Left forelimb (tissue), 1 donor: Measurements from ENCODE around the gene MZT2A.
"Not testable (repeated sequence)": the region's sequence is repeated elsewhere in the genome, so short reads cannot be mapped to it uniquely, and the experiment has no call there.

Source experiments
- DNase-seq: peaks from one replicate; pipeline ENCODE4 v3.0.0-alpha.2; 2018; ENCODE audit warnings: low spot score

MZT2A gene

GRCh38 chr2:131520526-131520925, 28.3 kb upstream of the MZT2A start:
- no peak for DNase-seq

DNA sequence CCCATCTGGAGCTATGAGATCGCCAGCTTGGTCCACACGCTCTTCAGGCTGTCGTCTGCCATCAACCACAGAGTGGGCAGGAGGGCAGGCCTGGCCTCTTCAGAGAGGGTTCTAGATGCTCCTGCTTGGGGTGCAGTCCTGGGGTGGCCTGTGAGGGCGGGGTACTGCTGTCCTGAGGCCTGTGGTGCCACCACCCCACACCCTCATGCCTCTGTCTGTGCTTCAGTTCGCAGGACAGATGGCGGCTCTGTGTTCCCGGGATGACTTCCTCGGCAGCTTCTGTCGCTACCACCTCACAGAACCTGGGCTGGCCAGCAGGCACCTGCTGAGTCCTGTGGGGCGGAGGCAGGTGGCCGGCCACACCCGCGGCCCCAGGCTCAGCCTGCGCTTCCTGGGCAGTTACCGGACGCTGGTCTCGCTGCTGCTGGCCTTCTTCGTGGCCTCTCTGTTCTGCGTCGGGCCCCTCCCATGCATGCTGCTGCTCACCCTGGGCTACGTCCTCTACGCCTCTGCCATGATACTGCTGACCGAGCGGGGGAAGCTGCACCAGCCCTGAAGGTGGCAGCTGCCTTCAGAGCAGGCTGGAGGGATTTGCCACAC, 27.8 kb upstream of the MZT2A start:
- DNase-seq, result not testable (repeated sequence)

GRCh38 chr2:131519466-131519865, 27.3 kb upstream of the MZT2A start:
- DNase-seq, result no peak

- DNase-seq, result not testable (repeated sequence)
These were observed 26.3 kb upstream of the MZT2A start for GRCh38 chr2:131518531-131518930.

- DNase-seq, result not testable (repeated sequence)
These were observed 25.7 kb upstream of the MZT2A start for GRCh38 chr2:131517856-131518255.

DNA sequence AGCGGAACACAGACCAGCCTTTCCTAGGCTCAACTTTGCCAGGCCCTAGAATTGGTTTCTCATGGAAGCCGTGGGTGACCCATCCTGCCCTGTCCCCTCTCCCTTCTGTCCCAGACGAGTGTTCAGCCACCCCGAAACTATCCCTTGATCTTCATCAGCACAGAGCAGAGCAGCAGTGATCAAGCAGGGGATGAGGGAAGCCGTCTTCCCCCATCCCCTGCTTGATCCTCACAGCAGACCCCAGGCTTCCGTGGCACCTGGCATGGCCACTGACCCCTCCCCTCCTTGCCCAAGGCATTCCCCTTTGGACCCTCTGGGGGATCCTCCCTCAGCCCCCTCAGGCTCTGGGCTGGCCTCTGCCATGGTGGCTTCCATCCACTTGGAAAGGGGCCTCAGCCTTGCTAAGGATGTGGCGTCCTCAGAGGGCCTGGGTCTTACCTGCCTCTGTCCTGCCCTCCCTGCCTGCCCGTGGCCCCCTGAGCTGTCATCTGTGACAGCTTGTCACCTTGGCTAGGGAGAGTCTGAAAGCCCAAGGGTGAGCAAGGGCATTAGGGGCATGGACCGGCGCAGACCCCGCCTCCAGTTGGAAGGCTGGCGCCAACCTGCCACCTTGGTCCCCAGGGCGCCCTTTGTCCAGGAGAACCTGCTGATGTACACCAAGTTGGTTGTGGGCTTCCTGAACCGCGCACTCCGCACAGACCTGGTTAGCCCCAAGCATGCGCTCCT, 25.1 kb upstream of the MZT2A start:
- DNase-seq, result no peak

DNA sequence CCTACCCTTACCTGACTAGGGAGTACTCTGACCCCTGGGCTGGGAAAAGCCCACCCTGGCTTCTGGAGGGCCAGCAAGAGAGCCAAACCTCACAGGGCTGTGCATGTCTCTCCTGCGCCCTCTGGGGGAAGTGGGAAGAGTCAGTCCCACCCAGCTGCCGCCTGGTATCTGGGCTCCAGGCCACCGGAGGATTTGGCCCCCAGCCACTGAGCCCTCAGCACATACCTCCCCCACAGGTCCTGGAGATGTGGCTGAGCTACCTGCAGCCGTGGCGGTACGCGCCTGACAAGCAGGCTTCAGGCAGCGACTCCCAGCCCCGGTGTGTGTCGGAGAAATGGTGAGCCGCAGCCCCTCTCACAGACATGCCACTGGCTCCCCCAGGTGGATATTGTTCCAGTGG, 24.4 kb upstream of the MZT2A start:
- DNase-seq, result not testable (repeated sequence)

GRCh38 chr2:131516011-131516410, 23.8 kb upstream of the MZT2A start:
- DNase-seq, result no peak

DNA sequence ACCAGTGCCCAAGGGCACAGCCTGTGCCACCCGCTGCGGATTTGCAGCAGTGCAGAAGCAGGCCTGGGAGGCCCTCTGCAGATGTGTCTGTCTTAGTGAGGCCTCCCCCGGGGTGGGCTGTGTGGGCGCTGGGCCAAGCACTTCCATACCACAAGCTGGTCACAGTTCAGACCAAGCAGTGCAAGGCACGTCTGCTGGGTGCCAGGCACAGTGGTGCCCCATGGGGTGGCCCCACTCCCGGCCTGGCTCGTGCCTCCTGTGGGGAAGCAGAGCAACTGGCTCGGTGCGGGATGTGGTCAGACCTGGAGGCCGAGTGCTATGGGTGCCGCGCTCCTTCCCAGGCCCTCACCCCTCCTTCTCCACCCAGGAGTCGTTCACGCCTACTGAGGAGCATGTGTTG, 23.0 kb upstream of the MZT2A start:
- DNase-seq, result not testable (repeated sequence)

- not testable (repeated sequence) for DNase-seq
These were observed 22.4 kb upstream of the MZT2A start for GRCh38 chr2:131514408-131515166.

DNA sequence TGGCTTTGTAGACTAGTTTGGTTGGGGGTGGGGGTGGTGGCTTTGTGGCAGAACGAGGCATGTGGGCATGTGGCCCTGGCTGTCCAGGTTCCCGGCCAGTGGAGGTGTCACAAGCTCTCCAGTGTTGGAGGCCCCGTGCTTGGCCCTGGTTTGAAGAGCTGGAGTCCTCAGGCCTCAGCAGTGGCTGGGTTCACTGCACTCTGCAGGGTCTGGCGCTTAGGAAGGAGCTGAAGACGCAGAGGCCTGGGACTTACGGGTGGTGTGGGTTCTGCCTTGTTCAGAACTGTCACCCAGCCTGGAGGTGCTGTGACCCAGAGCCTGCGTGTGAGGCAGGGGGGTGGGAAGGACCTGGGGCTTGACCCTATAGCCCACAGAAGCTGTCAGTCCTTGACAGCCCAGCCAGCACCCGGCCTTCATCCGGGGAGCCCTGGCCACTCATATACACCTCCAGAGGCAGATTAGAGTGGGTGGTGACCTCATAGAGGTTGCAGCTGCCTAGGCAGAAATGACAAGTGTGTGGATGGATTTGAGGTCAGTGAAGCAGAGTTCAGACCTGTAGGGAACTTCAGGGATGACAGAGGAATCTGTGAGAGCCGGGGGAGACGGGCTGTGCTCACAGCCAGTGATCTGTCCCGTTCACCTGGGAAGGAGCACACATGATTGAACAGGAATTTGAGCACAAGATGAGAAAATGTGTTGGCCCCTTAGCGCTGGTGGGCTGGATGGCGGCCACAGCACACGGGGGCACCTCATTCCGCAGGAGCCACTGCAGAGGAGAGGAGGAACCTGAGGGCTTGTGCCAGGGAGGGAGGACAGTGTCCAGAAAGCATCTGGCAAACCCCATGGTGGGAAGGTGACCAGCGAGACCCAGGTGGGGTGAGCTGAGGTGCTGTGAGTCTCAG, 20.0 kb upstream of the MZT2A start:
- not testable (repeated sequence) for DNase-seq

- not testable (repeated sequence) for DNase-seq
These were observed 19.2 kb upstream of the MZT2A start for GRCh38 chr2:131511291-131511968.

GRCh38 chr2:131509615-131510014, 17.4 kb upstream of the MZT2A start:
- no peak for DNase-seq

- not testable (repeated sequence) for DNase-seq
These were observed 12.0 kb upstream of the MZT2A start for GRCh38 chr2:131504082-131504750.

DNA sequence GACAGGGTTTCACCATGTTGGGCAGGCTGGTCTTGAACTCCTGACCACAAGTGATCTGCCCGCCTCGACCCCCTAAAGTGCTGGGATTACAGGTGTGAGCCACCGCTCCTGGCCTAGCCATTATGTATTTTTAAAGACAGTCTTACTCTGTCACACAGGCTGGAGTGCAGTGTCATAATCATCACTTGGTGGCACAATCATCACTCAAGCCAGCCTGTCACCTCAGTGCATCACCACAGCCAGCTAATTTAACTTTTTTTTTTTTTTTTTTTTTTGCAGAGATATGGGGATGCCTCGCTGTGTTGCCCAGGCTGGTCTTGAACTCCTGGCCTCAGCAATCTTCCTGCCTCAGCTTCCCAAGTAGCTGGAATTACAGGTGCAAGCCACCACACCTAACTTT, 11.4 kb upstream of the MZT2A start:
- not testable (repeated sequence) for DNase-seq

GRCh38 chr2:131498321-131498973, 6.2 kb upstream of the MZT2A start:
- DNase-seq, result not testable (repeated sequence)

DNA sequence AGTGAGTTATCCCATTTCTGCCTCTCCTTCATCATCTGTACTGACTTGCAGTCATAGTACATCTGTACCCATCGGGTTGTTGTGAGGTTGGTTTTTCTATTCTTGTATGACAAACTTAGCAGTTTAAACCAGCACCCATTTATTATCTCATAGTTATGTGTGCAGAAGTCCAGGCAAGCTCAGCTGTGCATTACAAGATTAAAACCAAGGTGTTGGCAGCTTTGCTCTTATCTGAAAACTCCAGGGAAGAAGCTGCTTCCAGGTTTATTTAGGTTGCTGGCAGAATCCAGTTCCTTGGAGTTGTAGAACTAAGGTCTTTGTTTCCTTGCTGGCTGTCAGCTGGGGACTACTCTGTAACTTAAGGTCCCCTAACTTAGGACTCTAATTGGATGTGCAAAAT, 3.3 kb upstream of the MZT2A start:
- DNase-seq, result not testable (repeated sequence)

DNA sequence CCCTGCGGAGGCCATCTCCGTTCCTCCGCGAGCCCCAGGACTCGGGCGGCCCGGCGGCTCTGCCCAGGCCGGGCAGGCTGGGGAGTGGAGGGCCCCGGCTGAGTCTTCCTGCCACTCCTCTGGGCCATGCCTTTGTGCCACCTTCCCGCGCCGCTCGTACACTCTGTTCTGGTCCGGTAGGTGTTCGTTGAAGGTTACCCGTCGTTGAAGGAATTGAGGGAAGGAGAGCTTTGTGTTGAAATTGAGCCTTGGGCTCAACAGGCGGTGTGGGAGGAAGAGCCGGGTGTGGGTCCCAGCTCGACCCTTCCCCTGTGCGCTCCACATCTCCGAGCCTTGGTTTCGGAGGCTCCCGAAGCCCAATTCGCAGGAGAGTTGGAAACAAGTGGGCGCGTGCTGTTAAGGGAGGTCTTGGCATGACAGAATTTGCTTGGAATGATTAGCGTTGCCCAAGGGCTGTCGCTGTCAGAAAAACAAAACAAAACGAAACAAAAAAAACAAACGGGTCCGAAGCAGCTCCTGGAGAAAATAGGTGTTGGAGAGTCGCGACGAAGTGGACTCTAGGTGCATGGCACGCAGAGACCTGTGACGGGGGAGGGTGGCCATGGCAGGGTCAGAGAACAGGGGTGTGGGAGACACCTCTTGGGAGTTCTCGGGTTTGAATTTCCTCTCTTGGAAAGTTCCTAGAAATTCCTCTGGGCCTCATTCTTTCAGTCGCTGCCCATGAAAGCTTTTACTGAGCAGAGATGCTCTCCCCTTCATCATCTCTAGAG, 1.2 kb upstream of the MZT2A start:
- no peak for DNase-seq

GRCh38 chr2:131492418-131493198, 411 bp upstream of the MZT2A start:
- DNase-seq, result peak; percentile 91
